GM21528 (cell line): ENCODE results near the gene KLHL25.
"Not testable (repeated sequence)": the region's sequence is repeated elsewhere in the genome, so short reads cannot be mapped to it uniquely, and the experiment has no call there.

Source experiments
- ATAC-seq: cut with Tn5 transposase; IDR thresholded peaks from one replicate; pipeline ENCODE4 v1.9.1; 2021; ENCODE audit warnings: mild to moderate bottlenecking, moderate library complexity; ENCODE audit not compliant: unreplicated experiment, low FRiP score

Gene KLHL25

GRCh38 chr15:85794598-85795336, at the start of gene KLHL25:
TSS of gene KLHL25 (minus strand) at chr15:85794925. CDS start at chr15:85769810, 25,115 bp downstream.
- ATAC-seq: peak; percentile 99

DNA sequence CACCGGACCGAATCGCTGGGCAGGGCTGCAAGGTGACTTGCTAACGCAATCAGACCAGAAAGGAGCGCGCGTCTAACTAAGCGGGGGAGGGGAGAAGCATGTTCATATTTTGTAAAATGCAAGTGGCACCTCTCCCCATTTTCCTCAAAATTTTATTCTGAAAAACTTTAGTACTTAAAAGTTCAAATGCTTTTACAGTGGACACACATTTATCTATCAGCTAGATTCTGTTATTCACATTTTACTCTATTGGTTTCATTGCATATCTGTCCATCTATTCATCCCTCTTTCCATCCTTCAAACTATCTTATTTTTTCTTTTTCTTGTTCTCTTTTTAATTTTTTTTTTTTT, 46.1 kb upstream of the KLHL25 start:
- ATAC-seq: no peak

DNA sequence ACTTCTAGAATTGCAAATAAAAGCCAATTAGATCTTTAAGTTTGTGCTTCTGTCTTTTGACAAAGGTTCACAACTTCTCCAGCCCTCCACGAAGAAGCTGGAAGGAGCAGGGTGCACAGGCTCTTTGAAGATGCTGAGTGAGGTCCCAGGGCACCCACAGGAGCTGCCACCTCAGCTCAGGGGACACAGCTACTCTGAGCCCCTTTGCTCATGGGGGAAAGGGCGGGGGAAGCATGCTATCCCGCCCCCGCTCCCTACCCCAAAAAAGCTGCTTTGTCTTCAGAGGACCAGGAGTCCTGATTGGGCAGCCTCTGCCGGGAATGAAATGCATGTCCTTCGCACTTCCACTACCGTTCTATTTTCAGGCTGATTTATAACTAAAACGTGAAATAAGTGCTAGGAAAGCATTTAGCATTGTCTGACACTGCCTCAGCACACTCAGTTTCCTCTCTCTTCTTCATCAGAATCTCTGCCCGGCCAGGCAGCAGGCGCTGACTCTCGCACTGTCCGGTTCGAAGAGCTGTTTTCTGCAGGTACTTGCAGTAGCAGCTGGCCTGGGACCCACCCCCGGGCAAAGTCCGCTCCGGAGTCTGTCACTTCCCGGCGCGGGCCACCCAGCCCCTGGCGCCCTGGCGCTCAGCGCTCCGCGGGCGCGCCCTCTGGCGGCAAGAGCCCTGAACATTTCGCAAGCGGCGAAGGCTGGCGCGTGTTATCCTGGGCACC, 45.5 kb upstream of the KLHL25 start:
- peak; percentile 98 for ATAC-seq

DNA sequence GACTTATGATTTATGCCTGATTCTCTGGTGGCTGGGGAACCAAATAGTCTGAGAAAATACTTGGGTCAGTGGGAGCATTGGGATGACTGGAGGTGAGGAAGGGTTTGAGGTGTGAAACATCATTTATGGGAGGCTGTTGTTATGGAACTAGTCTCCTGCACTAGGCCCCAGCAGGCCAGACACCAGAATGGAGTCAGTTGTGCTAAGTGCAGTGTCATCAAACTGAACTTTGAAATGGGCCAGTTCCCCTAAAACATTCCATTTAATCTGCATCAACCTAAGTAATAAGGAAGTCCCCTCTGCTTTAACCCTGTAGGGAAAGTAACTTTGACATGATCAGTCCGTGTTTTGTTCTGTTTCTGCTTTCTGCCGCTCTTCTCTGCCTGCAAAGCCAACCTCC, 44.9 kb upstream of the KLHL25 start:
- no peak for ATAC-seq

- ATAC-seq: no peak
These were observed 43.9 kb upstream of the KLHL25 start for GRCh38 chr15:85838655-85839054.

DNA sequence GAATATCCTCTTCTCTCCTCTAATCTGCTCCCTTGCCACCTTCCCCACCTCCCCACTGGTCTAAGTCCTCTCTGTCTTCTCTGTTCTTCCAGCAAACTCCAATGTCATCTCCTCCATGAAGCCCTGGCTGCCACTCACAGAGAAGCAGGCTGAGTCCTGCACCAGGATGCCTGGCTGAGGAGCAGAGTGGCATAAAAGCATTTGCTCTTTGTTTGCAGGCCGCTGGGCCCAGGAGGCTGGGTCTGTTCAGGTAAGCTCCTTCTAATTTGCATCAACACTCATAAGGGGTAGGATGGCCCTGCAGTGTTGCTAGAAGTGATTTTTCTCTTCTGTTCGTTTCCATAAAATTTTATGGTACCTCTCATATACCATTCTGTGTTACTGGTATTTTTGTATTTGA, 43.2 kb upstream of the KLHL25 start:
- ATAC-seq: no peak

DNA sequence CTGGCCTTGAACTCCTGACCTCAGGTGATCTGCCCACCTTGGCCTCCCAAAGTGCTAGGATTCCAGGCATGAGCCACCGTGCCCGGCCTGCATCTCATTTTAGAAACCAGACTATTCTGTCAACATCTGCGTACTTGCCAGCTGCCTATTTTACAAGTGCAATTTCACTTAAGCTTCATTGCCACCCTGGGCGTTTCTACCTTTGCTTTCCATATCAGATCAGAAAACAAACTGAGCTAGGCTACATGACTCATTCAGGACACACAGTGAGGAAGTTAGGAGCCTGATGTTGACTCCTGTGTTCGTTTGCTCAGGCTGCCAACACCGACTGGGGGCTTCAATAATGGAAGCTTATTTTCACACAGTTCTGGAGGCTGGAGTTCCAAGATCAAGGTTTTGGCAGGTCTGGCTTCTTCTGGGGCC, 42.3 kb upstream of the KLHL25 start:
- ATAC-seq: no peak

GRCh38 chr15:85834651-85835050, 39.9 kb upstream of the KLHL25 start:
- no peak for ATAC-seq

DNA sequence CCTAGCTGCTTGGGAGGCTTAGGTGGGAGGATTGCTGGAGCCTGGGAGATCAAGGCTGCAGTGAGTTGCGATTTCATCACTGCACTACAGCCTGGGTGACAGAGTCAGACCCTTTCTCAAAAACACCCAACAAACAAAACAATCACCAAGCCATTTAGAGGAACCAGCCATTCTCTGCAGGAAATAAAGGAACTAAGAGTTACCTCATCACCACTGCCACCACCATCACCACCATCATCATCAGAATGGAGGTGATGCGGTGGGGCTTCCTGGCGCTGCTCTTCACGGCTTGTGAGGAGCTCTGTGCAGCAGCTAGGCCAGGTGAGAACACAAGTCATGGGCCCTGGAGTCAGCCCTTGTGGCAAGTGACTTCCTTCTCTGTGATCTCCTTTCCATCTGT, 37.7 kb upstream of the KLHL25 start:
- ATAC-seq: no peak

DNA sequence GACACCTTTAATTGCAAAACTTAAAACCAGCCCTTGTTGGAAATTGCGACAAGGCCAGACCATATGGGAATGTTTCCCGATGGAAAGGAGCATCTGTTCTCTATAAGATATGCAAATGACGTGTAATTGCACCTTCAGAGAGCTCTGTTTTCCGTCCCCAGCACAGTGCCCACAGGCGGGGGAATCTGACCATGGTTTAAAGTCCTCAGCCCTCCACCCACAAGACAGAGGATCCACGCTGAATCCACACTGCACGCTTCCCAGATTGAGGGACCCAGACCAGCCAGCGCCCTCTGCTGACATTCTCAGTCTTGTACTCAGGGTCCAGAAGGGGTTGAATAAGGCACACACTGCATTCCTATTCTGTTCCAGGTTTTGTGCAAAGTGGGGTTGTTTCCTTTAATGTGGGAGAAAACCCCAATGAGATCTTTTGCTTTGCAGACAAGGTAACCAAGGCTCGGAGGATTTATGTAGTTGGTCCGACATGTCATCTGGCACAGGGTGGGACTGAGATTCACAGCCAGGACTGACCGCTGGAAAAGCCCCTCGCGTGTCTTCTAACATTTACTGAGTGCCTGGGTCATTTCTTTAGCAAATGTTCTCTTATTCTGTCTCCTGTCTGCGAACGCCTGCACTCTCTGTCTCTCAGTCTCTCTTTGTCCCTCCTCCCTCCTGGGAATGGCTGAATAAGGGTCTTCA, 36.8 kb upstream of the KLHL25 start:
- no peak for ATAC-seq

DNA sequence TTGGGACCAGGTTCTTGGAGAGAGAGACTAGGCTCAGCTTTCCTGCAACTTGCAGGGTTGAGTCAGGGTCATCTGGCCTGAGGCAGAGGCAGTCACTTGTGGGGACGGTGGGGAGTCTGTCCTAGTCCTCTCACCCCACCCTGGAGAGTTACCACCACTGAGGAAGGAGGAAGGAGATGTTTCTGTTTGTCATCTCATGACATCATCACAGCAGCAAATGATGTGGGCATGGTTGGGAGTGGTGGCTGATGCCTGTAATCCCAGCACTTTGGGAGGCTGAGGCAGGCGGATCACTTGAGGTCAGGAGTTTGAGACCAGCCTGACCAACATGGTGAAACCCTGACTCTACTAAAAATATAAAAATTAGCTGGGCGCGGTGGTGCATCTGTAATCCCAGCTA, 35.0 kb upstream of the KLHL25 start:
- not testable (repeated sequence) for ATAC-seq

- ATAC-seq: no peak
These were observed 34.1 kb upstream of the KLHL25 start for GRCh38 chr15:85828874-85829273.

DNA sequence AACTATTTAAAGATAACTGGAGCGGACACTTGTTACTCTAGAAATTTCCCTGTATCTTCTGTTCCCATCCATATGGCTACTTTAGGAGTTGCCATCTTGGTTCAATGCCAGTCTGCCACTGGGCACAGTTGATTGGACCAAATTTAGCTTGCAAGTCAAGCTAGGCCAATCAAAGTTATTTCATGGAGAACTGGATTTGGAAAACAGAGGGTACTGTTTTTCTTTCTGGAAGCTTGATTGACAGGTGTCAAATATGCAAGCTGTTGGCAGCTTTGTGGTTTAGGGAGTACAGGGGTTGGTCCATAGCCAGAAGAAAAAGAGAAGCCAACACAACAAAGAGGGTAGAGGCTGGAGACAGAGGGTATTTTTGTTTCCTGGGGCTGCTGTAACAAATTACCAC, 33.4 kb upstream of the KLHL25 start:
- no peak for ATAC-seq

- no peak for ATAC-seq
These were observed 32.2 kb upstream of the KLHL25 start for GRCh38 chr15:85826756-85827515.

DNA sequence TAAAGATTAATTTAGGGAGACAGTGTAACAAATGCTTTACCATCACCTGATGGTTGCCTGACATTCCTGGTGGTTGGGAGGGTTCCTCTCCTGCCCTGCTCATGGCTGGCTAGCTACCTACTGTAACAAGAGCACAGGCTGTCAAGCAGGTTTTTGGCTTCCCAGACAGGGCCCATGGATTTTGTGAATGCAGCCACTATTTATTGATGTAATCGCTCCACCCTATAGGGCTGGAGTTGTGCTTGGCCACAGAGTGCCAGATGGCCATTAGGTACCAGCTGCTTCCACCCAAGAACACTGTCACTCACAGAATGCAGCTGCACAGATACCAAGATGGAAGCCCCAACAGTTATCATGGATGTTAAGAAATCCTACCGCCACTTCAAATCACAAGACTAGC, 31.0 kb upstream of the KLHL25 start:
- no peak for ATAC-seq

- ATAC-seq: no peak
These were observed 30.4 kb upstream of the KLHL25 start for GRCh38 chr15:85825118-85825517.

GRCh38 chr15:85821545-85821944, 26.8 kb upstream of the KLHL25 start:
- ATAC-seq: no peak

- no peak for ATAC-seq
These were observed 25.2 kb upstream of the KLHL25 start for GRCh38 chr15:85819938-85820337.

- no peak for ATAC-seq
These were observed 18.5 kb upstream of the KLHL25 start for GRCh38 chr15:85813234-85813633.

- ATAC-seq: no peak
These were observed 15.3 kb upstream of the KLHL25 start for GRCh38 chr15:85810075-85810474.

DNA sequence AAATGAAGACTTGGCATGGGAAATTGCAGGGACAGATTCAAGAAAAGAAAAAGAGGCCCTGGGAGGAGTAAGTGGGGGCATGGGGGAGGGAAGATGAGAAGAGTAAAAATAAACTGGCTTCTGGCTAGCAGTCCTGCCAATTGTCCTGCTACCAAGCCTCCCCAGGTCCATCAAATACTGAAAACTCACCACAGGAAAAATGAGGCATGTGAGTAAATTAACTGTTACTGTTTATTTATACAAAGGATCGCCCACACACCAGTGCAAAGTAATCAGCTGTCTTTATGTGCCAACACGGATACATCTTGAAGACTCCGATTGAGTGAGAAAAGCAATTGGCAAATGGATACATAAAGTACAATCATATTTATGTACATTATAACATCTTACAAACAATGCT, 10.7 kb upstream of the KLHL25 start:
- ATAC-seq: no peak
